Spleen (tissue), 11 donors: ENCODE results near the gene S100B. TPM values are rescaled to one million over a fixed set of nuclear protein-coding genes. Genes with fewer than 3 reads are reported as not detected.

ENCODE experiments used
- DNase-seq: peaks from one replicate; pipeline ENCODE4 v3.0.0-alpha.2; 2020
- H3K27ac ChIP-seq, 8 donors: fragments of 200-600 bp; sonication (generic) in 7 of 8; 1 replicate in 4 of 8; 2 replicates in 4 of 8; pipeline versions ENCODE4 v1.5.0 to v1.8.0; 2016 to 2021; ENCODE audit warnings: inconsistent platforms in 4 of 8, mild to moderate bottlenecking in 4 of 8, moderate library complexity in 1 of 8
- H3K27me3 ChIP-seq, 7 donors: fragments of 200-600 bp; sonication (generic) in 6 of 7; replicated peaks in 1 of 7; 1 replicate in 4 of 7; 2 replicates in 3 of 7; pipeline versions ENCODE4 v1.5.0 to v1.8.0; 2016 to 2021; ENCODE audit warnings: inconsistent platforms in 3 of 7, mild to moderate bottlenecking in 1 of 7
- H3K36me3 ChIP-seq, 6 donors: fragments of 200-600 bp; sonication (generic) in 5 of 6; 1 replicate in 4 of 6; 2 replicates in 2 of 6; pipeline versions ENCODE4 v1.5.0 to v1.8.0; 2016 to 2021; ENCODE audit warnings: inconsistent platforms in 2 of 6
- H3K4me1 ChIP-seq, 6 donors: fragments of 200-600 bp; sonication (generic) in 5 of 6; 1 replicate in 3 of 6; 2 replicates in 3 of 6; pipeline versions ENCODE4 v1.5.0 to v1.8.0; 2016 to 2021; ENCODE audit warnings: inconsistent platforms in 3 of 6
- H3K4me3 ChIP-seq, 8 donors: fragments of 200-600 bp; sonication (generic) in 7 of 8; 1 replicate in 4 of 8; 2 replicates in 4 of 8; pipeline versions ENCODE4 v1.5.0 to v1.8.0; 2016 to 2021; ENCODE audit warnings: inconsistent platforms in 4 of 8, mild to moderate bottlenecking in 4 of 8, moderate library complexity in 2 of 8
- H3K9me3 ChIP-seq, 8 donors: fragments of 200-600 bp; sonication (generic) in 7 of 8; 1 replicate in 4 of 8; 2 replicates in 4 of 8; pipeline versions ENCODE4 v1.5.0 to v1.8.0; 2016 to 2021; ENCODE audit warnings: inconsistent platforms in 4 of 8
- CTCF ChIP-seq, 11 experiments: fragments of 200-600 bp in 7 of 11; fragments of 450-650 bp in 4 of 11; sonication (generic) in 4 of 11; IDR thresholded peaks in 8 of 11; conservative IDR thresholded peaks in 3 of 11; 1 replicate in 7 of 11; 2 replicates in 4 of 11; pipeline versions ENCODE4 v1.4.0 to v1.8.0; 2016 to 2021; ENCODE audit warnings: antibody characterized with exemption in 11 of 11, inconsistent platforms in 4 of 11, mild to moderate bottlenecking in 1 of 11
- POLR2A ChIP-seq, 3 donors: fragments of 450-650 bp; IDR thresholded peaks; one replicate each; pipeline ENCODE4 v1.5.1; 2017; ENCODE audit warnings: antibody characterized with exemption in 3 of 3, mild to moderate bottlenecking in 1 of 3
- POLR2AphosphoS5 ChIP-seq, 3 donors: sonication (generic); formaldehyde crosslinking; IDR thresholded peaks; one replicate each; pipeline ENCODE4 v1.5.1; 2017; ENCODE audit warnings: antibody characterized with exemption in 3 of 3
- WGBS, 5 donors: extraction: QIAGEN DNeasy Blood & Tissue Kit in 3 of 5; methylation state at CpG; one replicate each; pipeline versions ENCODE4 v1.1.5 to v1.1.7; 2013 to 2018; 5-methylcytosine and 5-hydroxymethylcytosine counted together
- intact Hi-C: fragments of 100-400 bp; cut with DNase I; formaldehyde crosslinking; loops from one replicate; pipeline ENCODE4 v1.15.0; 2023; ENCODE audit warnings: low total_unique reads
- polyA plus RNA-seq, 3 donors: library from polyadenylated mRNA; stranded (reverse); fragments of 200-250 nt; gene quantifications; one replicate each; pipeline ENCODE4 v1.2.1, GENCODE V29; 2013
- total RNA-seq, 7 donors: library from RNA; depleted of rRNA in 3 of 7; stranded (reverse); fragments of >200 nt in 3 of 7; fragmentation: NEBNext Ultra II Directional in 4 of 7; extraction: Animal tissue kit (Norgen Biotek cat#: 25700) in 4 of 7; gene quantifications; one replicate each; pipeline versions ENCODE4 v1.1.0 to v1.2.1, GENCODE V29; 2016 to 2021
- donor health status: healthy with polysubstance abuse.
- donor health status: DM: no; HTN: no; CAD: no; lungs with moderate emphysema.
- donor health status: DM: no; HTN: no; CAD: no.
- donor health status: Bipolar disorder and iron deficiency.
- donor health status: healthy.
- donor health status: DM: no; HTN: no; CAD: no.
- donor health status: DM: yes; HTN: yes; CAD: no.

S100B gene
- total and polyA plus RNA-seq, 10 donors, result 9.7 to 46.0 (median 21.4) TPM

- no peaks in the 10 kb centered on the region for H3K36me3 ChIP-seq
- WGBS, 5 donors, result 68 to 83% (median 78%) methylated on average over 3 of the region's 3 CpGs
These were observed 3.8 kb upstream of the S100B start for GRCh38 chr21:46608672-46609111.

GRCh38 chr21:46607636-46608035 lies 2.8 kb upstream of the S100B start:
- no peak for DNase-seq
- 70 to 80% (median 76%) methylated on average over 2 of the region's 2 CpGs for WGBS, 5 donors
- intact Hi-C loops, result no loop called here
- Histone ChIP-seq H3K27me3 (peaks cover 0 to 6% (median 0%) of the 10 kb centered on the region in 7 donors), H3K27ac (no peak overlapping the region), H3K4me3 (no peak overlapping the region), H3K36me3 (no peaks in the 10 kb centered on the region), H3K4me1 (peaks cover 4 to 27% (median 18%) of the 10 kb centered on the region in 6 donors), H3K9me3 (peaks cover 3 to 23% (median 15%) of the 10 kb centered on the region in 8 donors)
- TF ChIP-seq CTCF (IDR thresholded peaks at IDR 0.05 in 8 of 11, conservative IDR thresholded peaks at IDR 0.05 in 3 of 11), result no peak
- no peak for TF ChIP-seq POLR2AphosphoS5 (IDR thresholded peaks at IDR 0.05)
- no peak for TF ChIP-seq POLR2A (IDR thresholded peaks at IDR 0.05)

More at GRCh38 chr21:46608672-46609111, 3.8 kb upstream of the S100B start:
- peaks cover 4 to 27% (median 18%) of the 10 kb centered on the region in 6 donors for H3K4me1 ChIP-seq
- H3K27me3 ChIP-seq, result peaks cover 0 to 6% (median 0%) of the 10 kb centered on the region in 7 donors
- no peak overlapping the region for H3K27ac ChIP-seq
- TF ChIP-seq POLR2AphosphoS5 (IDR thresholded peaks at IDR 0.05) (no peak), POLR2A (IDR thresholded peaks at IDR 0.05) (no peak)
- no peak overlapping the region for H3K4me3 ChIP-seq
- no peak for DNase-seq
- intact Hi-C loops, result no loop called here
- peaks cover 3 to 23% (median 15%) of the 10 kb centered on the region in 8 donors for H3K9me3 ChIP-seq

GRCh38 chr21:46606427-46606813 lies 1.5 kb upstream of the S100B start:
- 29 to 59% (median 43%) methylated on average over 7 of the region's 7 CpGs for WGBS, 5 donors
- DNase-seq, result no peak
- Histone ChIP-seq H3K9me3 (peaks cover 0 to 17% (median 12%) of the 10 kb centered on the region in 8 donors), H3K27me3 (peaks cover 0 to 6% (median 0%) of the 10 kb centered on the region in 7 donors), H3K4me1 (peaks cover 4 to 27% (median 18%) of the 10 kb centered on the region in 6 donors), H3K4me3 (peak overlapping the region in 1 of 8 donors; percentile 26), H3K36me3 (no peaks in the 10 kb centered on the region), H3K27ac (peak overlapping the region in 7 of 8 donors; percentile 37 to 80 (median 64))
- intact Hi-C loops, result no loop called here
- TF ChIP-seq CTCF (IDR thresholded peaks at IDR 0.05 in 8 of 11, conservative IDR thresholded peaks at IDR 0.05 in 3 of 11) (no peak), POLR2A (IDR thresholded peaks at IDR 0.05) (no peak), POLR2AphosphoS5 (IDR thresholded peaks at IDR 0.05) (no peak)

GRCh38 chr21:46605767-46606426 lies 1.0 kb upstream of the S100B start:
- TF ChIP-seq POLR2A (IDR thresholded peaks at IDR 0.05) (no peak), POLR2AphosphoS5 (IDR thresholded peaks at IDR 0.05) (peak; percentile 49 to 74 (median 63)), CTCF (IDR thresholded peaks at IDR 0.05 in 8 of 11, conservative IDR thresholded peaks at IDR 0.05 in 3 of 11) (no peak)
- peak; percentile 90 for DNase-seq
- peaks cover 0 to 6% (median 0%) of the 10 kb centered on the region in 7 donors for H3K27me3 ChIP-seq
- H3K9me3 ChIP-seq, result peaks cover 0 to 12% (median 6%) of the 10 kb centered on the region in 8 donors
- WGBS, 5 donors, result 45 to 62% (median 55%) methylated on average over 12 to 14 of the region's 14 CpGs
- peak overlapping the region in 7 of 8 donors; percentile 37 to 80 (median 64) for H3K27ac ChIP-seq
- intact Hi-C loops, result no loop called here
- H3K36me3 ChIP-seq, result no peaks in the 10 kb centered on the region
- H3K4me3 ChIP-seq, result peak overlapping the region in 1 of 8 donors; percentile 26
- H3K4me1 ChIP-seq, result peaks cover 4 to 27% (median 18%) of the 10 kb centered on the region in 6 donors
